GM12872 (cell line): ENCODE results near the gene ZAR1.

Source experiments
- TF ChIP-seq, protein P1 (sequence below): IDR thresholded peaks from 3 replicates; pipeline ENCODE4 v1.5.1; 2011; ENCODE audit warnings: low read depth, mild to moderate bottlenecking, low read length, moderate library complexity; ENCODE audit not compliant: insufficient read depth

The ZAR1 gene

DNA sequence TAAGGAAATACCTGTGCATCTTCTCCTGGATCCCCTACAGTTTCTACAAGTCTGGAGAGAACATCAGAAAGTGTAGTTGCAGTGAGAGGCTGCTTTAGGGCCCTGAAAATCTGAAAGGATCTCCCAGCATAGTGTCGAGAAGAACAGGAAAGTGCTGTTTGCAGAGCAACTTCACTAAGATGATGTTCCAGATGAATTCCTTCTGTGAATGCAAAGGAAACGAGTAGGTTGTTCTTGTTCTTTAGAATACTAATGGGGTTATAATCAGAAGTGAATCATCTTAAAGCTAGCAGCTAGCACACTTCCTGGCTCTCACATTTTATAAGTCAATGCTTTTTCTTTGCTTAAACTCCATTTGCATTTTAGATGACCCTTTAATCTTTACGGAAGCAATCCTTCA, 53.7 kb downstream of the ZAR1 start:
- TF ChIP-seq, protein P1, sequence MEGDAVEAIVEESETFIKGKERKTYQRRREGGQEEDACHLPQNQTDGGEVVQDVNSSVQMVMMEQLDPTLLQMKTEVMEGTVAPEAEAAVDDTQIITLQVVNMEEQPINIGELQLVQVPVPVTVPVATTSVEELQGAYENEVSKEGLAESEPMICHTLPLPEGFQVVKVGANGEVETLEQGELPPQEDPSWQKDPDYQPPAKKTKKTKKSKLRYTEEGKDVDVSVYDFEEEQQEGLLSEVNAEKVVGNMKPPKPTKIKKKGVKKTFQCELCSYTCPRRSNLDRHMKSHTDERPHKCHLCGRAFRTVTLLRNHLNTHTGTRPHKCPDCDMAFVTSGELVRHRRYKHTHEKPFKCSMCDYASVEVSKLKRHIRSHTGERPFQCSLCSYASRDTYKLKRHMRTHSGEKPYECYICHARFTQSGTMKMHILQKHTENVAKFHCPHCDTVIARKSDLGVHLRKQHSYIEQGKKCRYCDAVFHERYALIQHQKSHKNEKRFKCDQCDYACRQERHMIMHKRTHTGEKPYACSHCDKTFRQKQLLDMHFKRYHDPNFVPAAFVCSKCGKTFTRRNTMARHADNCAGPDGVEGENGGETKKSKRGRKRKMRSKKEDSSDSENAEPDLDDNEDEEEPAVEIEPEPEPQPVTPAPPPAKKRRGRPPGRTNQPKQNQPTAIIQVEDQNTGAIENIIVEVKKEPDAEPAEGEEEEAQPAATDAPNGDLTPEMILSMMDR = no peak
